OCI-LY3 (cell line): ENCODE results near the gene KREMEN1.

Experiments used
- H2AFZ ChIP-seq: fragments of 200-600, 300-600 bp; shearing (Covaris generic); 2 replicates; pipeline ENCODE4 v1.6.0; 2014; ENCODE audit warnings: antibody characterized with exemption, low read depth, low read length
- H3K27ac ChIP-seq: fragments of 200-600, 300-600 bp; sonication (generic); 2 replicates; pipeline ENCODE4 v1.5.1; 2014; ENCODE audit warnings: mild to moderate bottlenecking, low read length, moderate library complexity, mixed read lengths
- H3K27me3 ChIP-seq: fragments of 200-600, 300-600 bp; sonication (generic); 2 replicates; pipeline ENCODE4 v1.6.1; 2014; ENCODE audit warnings: low read depth, low read length, mixed read lengths
- H3K36me3 ChIP-seq: fragments of 200-600, 300-600 bp; sonication (generic); replicated peaks from 2 replicates; pipeline ENCODE3; 2014; ENCODE audit warnings: low read depth, low read length, mixed read lengths
- H3K4me1 ChIP-seq: fragments of 300-600, 200-600 bp; sonication (generic); 2 replicates; pipeline ENCODE4 v1.6.1; 2014; ENCODE audit warnings: low read length, mixed read lengths
- H3K4me2 ChIP-seq: fragments of 200-600, 300-600 bp; sonication (generic); 2 replicates; pipeline ENCODE4 v1.6.1; 2014; ENCODE audit warnings: low read length, mixed read lengths
- H3K4me3 ChIP-seq: fragments of 300-600, 200-600 bp; sonication (generic); 2 replicates; pipeline ENCODE4 v1.5.1; 2014; ENCODE audit warnings: antibody characterized with exemption, mild to moderate bottlenecking, low read length, moderate library complexity
- H3K79me2 ChIP-seq: fragments of 300-600, 200-600 bp; shearing (Covaris generic); 2 replicates; pipeline ENCODE4 v1.6.1; 2014; ENCODE audit warnings: mild to moderate bottlenecking, low read length, mixed read lengths
- H3K9ac ChIP-seq: fragments of 300-600, 200-600 bp; shearing (Covaris generic); 2 replicates; pipeline ENCODE4 v1.6.0; 2014; ENCODE audit warnings: mild to moderate bottlenecking, low read length, moderate library complexity
- H3K9me3 ChIP-seq: fragments of 200-600, 300-600 bp; shearing (Covaris generic); 2 replicates; pipeline ENCODE4 v1.6.1; 2014; ENCODE audit warnings: low read length, mixed read lengths; ENCODE audit not compliant: insufficient read depth
- H4K20me1 ChIP-seq: fragments of 200-600, 300-600 bp; sonication (generic); 2 replicates; pipeline ENCODE4 v1.6.1; 2016; ENCODE audit warnings: low read length, mixed read lengths; ENCODE audit not compliant: insufficient read depth
- CTCF ChIP-seq: fragments of 200-600, 300-600 bp; sonication (generic); IDR thresholded peaks from 2 replicates; pipeline ENCODE4 v1.5.1; 2014; ENCODE audit warnings: antibody characterized with exemption, low read length, low read depth
- EZH2phosphoT487 ChIP-seq: fragments of 200-600 bp; shearing (Covaris generic); IDR thresholded peaks from 2 replicates; pipeline ENCODE4 v1.6.1; 2018; ENCODE audit warnings: antibody characterized with exemption, mixed run types, low read depth

The KREMEN1 gene

DNA sequence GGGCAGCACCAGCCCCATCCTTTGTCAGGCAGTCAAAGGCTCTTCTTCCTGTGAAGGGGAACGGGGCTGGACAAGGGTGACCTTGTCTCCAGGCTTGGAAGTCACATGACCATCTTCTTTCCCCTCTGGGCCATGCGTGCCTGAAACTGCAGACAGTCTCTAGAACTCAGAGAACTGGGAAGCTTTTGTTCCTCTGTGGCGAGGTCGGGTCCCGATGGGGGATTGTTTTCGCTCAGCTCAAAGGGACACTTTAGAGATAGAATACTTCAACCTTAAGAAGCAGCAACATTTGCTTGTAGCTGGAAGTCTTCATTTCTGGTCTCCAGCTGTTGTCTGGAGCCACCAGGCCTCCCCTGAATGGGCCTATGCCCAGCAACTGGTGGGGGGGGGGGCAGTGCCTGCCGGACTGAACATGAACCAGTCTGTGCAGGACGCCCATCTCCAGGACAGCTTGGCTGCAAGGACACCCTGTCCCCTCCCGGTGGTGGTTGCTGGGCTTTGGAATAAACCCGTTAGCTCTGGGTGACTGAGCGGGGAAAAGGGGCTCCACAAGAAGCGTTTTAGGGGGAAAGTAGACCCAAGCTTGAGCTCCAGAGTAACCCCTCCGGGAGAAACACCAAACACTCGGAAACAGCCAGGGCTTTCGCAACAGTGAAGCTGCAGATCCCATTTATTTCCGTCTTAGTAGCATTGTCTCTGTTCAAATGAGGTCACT, 77.2 kb downstream of the KREMEN1 start:
- H3K27me3 ChIP-seq: peaks cover 43% of the 10 kb centered on the region
- no peaks in the 10 kb centered on the region for H4K20me1 ChIP-seq
- H3K4me1 ChIP-seq: peaks cover 9% of the 10 kb centered on the region
- H2AFZ ChIP-seq: no peak overlapping the region
- H3K4me3 ChIP-seq: no peak overlapping the region
- no peaks in the 10 kb centered on the region for H3K36me3 ChIP-seq
- H3K27ac ChIP-seq: no peak overlapping the region
- H3K9ac ChIP-seq: no peak overlapping the region
- H3K4me2 ChIP-seq: no peak overlapping the region
- no peak for TF ChIP-seq EZH2phosphoT487
- TF ChIP-seq CTCF: no peak
- H3K79me2 ChIP-seq: no peaks in the 10 kb centered on the region
- H3K9me3 ChIP-seq: no peaks in the 10 kb centered on the region

DNA sequence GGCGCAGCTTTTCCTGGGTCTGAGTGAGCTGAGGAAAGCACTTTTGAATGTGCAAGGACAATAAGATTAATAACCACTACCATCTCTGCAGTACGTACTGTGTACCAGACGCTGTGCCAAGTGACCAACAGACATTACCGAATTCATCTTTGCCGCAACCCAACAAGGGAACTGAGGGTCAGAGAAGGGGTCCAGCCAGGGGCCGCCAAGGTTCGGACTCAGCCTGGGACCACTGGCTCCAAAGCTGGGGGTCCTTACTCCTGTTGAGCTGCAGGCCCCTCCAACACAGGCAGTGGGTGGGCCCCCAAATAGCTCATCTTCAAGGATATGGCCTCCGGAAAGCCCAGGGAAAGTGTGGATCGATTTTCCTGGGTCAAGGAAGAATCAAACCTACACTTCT, 77.9 kb downstream of the KREMEN1 start:
- Histone ChIP-seq H3K4me2 (no peak overlapping the region), H3K9ac (no peak overlapping the region), H3K27ac (no peak overlapping the region), H3K79me2 (no peaks in the 10 kb centered on the region), H3K27me3 (peaks cover 45% of the 10 kb centered on the region), H3K9me3 (no peaks in the 10 kb centered on the region), H3K4me3 (no peak overlapping the region), H3K4me1 (peaks cover 9% of the 10 kb centered on the region), H2AFZ (no peak overlapping the region), H3K36me3 (no peaks in the 10 kb centered on the region), H4K20me1 (no peaks in the 10 kb centered on the region)
- TF ChIP-seq EZH2phosphoT487: no peak
- no peak for TF ChIP-seq CTCF

DNA sequence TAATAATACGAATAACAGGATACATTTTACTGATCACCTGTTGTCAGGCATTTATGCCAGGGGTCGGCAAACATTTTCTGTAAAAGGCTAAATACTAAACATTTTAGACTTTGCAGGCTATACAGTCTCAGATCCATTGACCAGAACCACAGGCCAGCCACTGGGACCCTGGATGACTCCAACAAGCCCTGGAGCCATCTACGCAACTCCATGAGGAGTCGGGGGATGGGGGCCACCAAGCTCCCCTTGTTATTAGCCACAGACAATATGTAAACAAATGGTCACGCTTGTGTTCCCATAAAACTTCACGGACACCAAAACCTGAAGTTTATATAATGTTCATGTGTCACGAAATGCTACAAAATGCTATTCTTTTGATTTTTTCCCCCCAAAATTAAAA, 78.5 kb downstream of the KREMEN1 start:
- Histone ChIP-seq H4K20me1 (no peaks in the 10 kb centered on the region), H3K9me3 (no peaks in the 10 kb centered on the region), H3K4me1 (peaks cover 9% of the 10 kb centered on the region), H3K27me3 (peaks cover 45% of the 10 kb centered on the region), H3K4me3 (no peak overlapping the region), H3K9ac (no peak overlapping the region), H3K79me2 (no peaks in the 10 kb centered on the region), H3K27ac (no peak overlapping the region), H3K36me3 (no peaks in the 10 kb centered on the region), H3K4me2 (no peak overlapping the region), H2AFZ (no peak overlapping the region)
- TF ChIP-seq EZH2phosphoT487 (no peak), CTCF (no peak)

DNA sequence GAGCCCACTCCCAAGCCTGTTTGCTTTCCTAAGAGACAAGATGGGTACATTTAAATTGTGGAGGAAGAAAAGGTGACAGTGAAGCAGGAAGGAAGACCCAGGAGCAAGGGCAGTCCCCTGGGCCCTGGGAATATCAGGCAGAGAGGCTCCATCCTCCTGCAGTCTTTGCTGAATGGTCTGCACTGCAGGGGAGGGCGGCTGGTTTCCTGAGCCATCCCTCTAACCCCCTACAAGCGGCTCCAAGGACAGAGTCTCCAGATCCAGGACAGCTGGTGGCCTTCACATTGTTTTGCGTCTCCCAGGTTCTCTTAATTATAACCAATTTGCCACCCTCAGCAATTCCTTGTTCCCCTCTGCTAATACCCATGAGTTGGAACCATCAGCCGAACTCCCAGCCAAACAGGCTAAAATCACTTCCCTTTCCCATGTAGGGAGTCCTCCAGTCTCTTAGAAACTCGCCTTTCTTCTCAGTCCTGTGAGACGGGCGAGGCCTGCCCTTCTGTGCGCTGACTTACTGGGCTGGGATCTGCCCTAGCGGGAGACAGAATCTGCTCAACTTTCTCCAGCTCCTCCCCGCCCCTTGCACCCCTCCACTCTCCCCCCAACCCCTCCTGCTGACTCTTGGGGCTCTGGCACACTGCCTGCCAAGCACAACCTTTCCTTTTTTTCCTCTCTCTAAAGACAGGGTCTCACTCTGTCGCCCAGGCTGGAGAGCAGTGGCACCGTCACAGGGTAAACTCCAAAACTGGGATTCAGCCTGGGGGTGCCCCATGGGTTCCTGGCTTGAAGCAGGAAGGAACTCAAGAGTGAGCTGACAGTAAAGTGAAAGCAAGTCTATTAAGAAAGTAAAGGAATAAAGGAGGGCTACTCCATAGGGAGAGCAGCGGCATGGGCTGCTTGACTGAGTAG, 79.5 kb downstream of the KREMEN1 start:
- TF ChIP-seq CTCF (no peak), EZH2phosphoT487 (no peak)
- no peak overlapping the region for H2AFZ ChIP-seq
- H3K9ac ChIP-seq: no peak overlapping the region
- H3K79me2 ChIP-seq: no peaks in the 10 kb centered on the region
- peaks cover 9% of the 10 kb centered on the region for H3K4me1 ChIP-seq
- H3K9me3 ChIP-seq: no peaks in the 10 kb centered on the region
- no peak overlapping the region for H3K4me2 ChIP-seq
- peaks cover 39% of the 10 kb centered on the region for H3K27me3 ChIP-seq
- H3K27ac ChIP-seq: no peak overlapping the region
- no peaks in the 10 kb centered on the region for H3K36me3 ChIP-seq
- H4K20me1 ChIP-seq: no peaks in the 10 kb centered on the region
- no peak overlapping the region for H3K4me3 ChIP-seq
